Activated CD4-positive, CD25-positive, alpha-beta regulatory T cell treated with anti-CD3 and anti-CD28 coated beads, Interleukin-2, amount 50 U/mL, for 16 hours (primary cell): ENCODE measurements around the gene CCN6.
"Not testable (repeated sequence)": the region's sequence is repeated elsewhere in the genome, so short reads cannot be mapped to it uniquely, and the experiment has no call there.

Experiments
- DNase-seq: peaks from one replicate; pipeline ENCODE4 v3.0.0-alpha.2; 2020; ENCODE audit warnings: low read depth, low spot score

Gene CCN6

DNA sequence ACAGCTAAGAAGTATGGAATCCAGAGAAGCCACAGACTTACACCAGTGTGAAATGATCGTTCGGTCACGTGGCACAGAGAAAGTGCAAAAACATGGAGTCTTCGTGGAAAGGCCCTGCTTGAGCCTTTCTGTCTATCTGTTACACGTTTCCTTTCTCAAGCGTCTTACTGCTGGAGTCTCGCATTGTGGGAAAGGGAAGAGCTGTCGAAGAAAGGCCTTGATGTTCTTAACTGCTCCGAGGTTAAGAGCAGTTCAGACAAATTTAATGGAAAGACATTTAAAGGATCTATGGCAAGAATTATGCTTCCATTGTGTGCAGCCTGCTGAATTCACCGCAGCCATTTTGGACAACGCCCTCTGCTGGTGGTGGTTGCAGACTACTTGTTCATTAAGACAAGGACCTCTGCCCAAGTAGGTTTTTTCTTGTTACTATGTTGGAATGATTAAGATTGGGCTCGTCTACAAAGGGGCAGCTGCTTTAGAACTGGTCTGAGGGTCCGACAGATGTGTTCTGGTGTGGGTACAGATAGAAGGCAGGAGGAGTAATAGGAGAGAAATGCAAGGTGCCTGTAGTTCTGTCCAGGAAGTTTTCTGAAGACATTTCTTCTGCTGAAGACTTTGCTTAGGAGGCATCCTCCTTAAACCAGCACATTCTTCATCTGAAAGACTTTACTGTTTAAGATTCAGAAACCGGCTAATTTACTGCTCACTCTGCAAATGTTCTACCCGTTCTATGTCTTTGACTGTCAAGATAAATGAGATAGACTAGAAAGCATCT, 24.7 kb upstream of the CCN6 start:
- peak; percentile 40 for DNase-seq

- no peak for DNase-seq
Measured at GRCh38 chr6:112030206-112030960, 23.5 kb upstream of the CCN6 start.

DNA sequence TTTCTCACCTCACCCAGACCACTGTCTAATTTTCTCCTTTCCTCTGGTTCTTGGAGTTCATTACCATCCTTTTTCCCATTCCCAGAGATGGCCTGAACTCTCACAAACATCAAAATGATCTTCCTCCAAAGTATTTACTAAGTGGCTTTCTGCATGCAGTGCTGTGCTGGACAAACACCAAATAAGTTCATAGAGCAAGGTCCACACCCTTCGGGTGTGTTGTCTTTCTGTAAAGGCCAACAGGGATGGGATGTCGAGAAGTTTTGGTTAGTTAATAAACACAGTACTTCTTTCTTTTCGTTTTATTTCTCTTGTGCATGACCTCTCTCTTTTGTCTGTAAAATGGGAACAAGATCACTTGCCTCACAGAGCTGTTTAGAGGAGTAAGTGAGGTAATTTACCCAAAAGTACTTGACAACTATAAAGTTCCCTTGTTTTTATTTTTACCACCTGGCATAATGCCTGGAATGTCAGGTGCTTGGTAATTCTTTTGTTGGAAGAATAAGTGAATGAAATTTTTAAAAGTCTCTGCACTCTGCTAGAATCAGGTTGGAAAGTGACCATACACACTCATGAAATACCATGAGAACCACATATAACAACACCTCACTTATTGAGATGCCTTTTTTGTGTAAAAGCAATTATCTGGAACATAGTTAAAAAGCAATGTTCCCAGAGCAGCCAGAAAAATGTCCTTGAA, 22.8 kb upstream of the CCN6 start:
- no peak for DNase-seq

GRCh38 chr6:112031960-112032359, 21.9 kb upstream of the CCN6 start:
- no peak for DNase-seq

- DNase-seq = no peak
Measured at GRCh38 chr6:112032728-112033127, 21.2 kb upstream of the CCN6 start.

DNA sequence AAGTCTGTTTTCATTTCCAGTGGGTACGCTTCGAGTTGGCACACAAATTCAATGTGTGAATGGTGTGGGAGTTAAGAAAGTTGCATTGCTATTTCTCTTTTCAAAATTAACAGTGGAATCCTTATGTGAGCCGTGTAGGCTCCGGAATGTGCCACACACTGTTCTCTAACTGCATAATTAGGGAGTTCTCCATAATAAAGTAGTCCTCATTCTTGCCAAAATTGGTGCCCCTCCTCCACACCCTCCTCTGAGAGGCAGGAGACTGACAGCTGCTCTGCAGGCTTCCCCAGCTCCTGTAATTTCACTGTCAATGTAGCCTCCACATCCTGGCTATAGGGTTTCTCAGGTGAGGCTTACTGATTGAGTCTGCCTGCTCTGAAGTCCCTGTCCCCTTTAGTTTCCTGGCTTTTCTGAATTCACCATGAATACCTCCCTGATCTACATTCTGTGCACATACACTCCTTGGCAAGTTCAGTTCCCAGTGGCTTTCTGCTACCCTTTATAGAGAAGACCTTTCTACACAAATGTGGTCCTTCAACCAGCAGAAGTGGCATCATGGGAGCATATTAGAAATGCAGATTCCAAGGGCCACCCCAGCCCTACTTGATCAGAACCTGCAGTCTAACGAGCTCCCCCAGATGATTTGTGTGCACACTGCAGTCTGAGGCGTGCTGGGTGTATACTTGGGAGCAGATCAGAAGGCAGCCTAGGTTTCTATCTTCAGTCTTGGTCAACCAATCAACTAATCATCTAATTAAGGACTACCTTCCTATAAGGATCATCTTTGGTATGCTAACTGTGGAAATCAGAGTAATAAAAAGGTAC, 19.9 kb upstream of the CCN6 start:
- DNase-seq = no peak

GRCh38 chr6:112034616-112034995, 19.3 kb upstream of the CCN6 start:
- DNase-seq = no peak

- no peak for DNase-seq
Measured at GRCh38 chr6:112036088-112036637, 17.7 kb upstream of the CCN6 start.

- no peak for DNase-seq
Measured at GRCh38 chr6:112037783-112038216, 16.1 kb upstream of the CCN6 start.

DNA sequence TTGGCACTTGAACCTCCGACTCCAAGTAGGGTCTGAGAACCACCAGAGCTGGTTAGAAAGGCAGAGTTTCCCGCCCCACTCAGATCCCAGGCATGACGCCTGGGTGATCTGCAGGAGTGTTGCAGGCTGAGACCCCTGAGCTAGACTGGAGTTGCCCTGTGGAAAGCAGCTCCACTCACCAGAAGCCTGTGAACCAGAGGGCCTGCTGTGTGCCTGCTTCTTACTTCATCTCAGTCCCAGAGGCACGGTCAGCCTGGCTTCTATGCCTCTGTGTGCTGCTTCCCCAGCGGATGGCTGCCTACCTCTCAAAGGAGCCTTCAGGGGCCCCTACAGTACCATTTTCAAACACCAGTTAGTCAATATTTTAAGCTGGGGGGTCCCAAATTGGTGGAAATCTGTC, 15.6 kb upstream of the CCN6 start:
- DNase-seq = no peak

GRCh38 chr6:112038756-112039430, 15.0 kb upstream of the CCN6 start:
- DNase-seq = no peak

GRCh38 chr6:112039431-112039770, 14.5 kb upstream of the CCN6 start:
- DNase-seq = no peak

GRCh38 chr6:112040956-112041355, 12.9 kb upstream of the CCN6 start:
- DNase-seq = no peak

DNA sequence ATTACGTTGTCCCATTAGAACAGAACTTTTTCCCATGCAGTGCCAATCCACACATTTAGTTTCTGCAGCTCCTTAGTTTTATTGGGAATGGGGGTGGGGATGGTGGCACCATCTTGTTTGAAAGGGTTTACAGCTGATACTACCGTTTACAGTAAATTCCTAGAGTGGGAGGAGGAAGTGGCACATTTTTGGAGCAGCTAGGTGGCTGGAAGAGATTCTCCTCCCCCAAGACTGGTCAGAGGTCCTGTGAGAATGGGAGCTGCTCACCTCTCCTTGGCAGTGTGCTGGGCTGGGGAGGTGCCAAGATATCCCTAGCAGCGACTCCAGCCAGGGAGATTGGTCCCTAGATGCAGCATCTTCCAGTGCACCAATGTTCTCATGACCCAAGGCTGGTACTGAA, 12.4 kb upstream of the CCN6 start:
- no peak for DNase-seq

- peak; percentile 84 for DNase-seq
Measured at GRCh38 chr6:112043032-112044007, 10.6 kb upstream of the CCN6 start.

DNA sequence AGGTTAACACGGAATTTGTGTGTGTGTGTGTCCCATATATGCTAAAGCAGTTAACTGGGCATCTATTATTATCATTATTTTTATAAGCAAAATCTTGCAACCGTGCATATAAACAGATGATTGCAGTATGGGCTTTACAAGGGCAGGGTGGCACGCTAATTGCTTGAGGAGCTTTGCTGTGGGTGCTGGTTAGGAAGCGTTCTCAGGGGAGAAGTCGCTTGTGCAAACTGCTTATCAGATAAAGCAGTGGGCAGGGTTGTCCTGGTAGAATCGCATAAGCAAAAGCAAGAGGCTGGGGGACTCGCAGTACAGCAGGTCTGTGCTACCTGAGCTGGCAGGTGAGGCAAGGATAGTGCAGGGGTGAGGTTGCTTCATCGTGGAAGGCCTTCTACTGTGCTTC, 9.7 kb upstream of the CCN6 start:
- DNase-seq = no peak

DNA sequence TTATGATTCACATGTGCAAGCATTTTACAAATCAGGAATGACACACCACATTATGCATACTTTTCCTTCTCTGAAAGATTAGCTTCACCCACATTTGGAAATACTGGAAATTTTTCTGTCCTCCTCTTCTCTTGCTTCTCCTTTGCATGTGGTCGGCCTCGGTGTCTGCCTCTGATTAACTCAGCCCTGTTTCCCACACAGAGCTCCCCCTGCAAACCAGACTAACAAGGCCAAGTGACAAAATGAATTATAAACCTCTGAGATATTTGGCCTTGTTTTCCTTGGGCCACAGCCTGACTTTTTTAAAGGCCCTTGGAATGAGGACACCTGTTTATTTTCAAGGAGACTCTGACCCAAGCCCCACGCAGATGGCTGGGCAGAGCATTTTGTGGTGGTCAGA, 9.0 kb upstream of the CCN6 start:
- DNase-seq = no peak

GRCh38 chr6:112047523-112047922, 6.4 kb upstream of the CCN6 start:
- not testable (repeated sequence) for DNase-seq

- no peak for DNase-seq
Measured at GRCh38 chr6:112049026-112049799, 4.7 kb upstream of the CCN6 start.
